ENCODE results near the gene CNOT6.
A peak's percentile ranks its signal among the peaks of the same experiment; 100 is the strongest.

Gene CNOT6

GRCh38 chr5:180495991-180496741 lies 2.0 kb downstream of the CNOT6 start:
- TF ChIP-seq GATA3 (IDR thresholded peaks at IDR 0.05; ENCODE audit: low read depth, low read length) (no peak), GATA2 (IDR thresholded peaks at IDR 0.05; ENCODE audit: low read depth, low read length) (no peak)

DNA sequence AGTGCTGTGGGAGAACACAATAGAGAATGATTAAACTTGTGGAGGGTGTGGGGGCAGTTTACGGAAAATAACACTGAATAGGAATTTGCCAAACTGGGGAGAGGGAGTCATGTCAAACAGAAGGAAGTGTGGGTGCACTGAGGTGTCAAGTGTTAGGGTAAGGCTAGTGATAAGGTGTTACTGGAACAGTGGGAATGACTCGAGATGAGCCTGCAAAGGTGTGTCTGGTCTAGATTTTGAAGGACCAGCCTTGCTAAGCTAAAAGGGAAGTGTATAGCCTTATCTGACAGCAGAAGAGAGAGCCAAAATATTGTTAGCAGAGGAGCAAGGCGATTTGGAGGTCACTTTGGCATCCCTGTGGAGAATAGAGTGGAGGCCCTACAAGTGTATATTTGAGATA lies 4.2 kb downstream of the CNOT6 start:
- TF ChIP-seq GATA3 (IDR thresholded peaks at IDR 0.05; ENCODE audit: low read depth, low read length) (no peak), GATA2 (IDR thresholded peaks at IDR 0.05; ENCODE audit: low read depth, low read length) (no peak)

GRCh38 chr5:180499684-180500083 lies 5.5 kb downstream of the CNOT6 start:
- no peak for TF ChIP-seq GATA3 (IDR thresholded peaks at IDR 0.05; ENCODE audit: low read depth, low read length)

- TF ChIP-seq GATA3 (IDR thresholded peaks at IDR 0.05; ENCODE audit: low read depth, low read length): no peak
- no peak for TF ChIP-seq GATA2 (IDR thresholded peaks at IDR 0.05; ENCODE audit: low read depth, low read length)
These were observed 13.5 kb downstream of the CNOT6 start for GRCh38 chr5:180507661-180508060.

DNA sequence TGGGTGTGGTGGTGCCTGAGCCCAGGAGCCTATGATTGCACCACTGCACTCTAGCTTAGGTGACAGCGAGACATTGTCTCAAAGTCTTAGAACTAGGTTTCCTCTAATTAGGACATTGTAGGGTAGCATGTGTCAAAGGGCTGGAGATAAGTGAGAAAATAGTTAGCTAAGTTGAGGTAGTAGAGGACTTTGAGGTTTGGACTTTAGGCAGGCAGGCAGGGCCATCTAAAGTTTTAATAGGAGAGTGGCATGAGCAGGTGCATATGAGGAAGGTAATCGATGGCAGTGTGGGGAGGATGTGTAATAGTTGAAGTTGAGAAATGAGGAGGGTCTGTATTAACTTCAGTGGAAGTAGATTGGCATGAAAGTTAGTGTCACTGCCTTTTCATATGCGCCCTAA lies 21.1 kb downstream of the CNOT6 start:
- TF ChIP-seq GATA2 (IDR thresholded peaks at IDR 0.05; ENCODE audit: low read depth, low read length) (no peak), GATA3 (IDR thresholded peaks at IDR 0.05; ENCODE audit: low read depth, low read length) (no peak)

- TF ChIP-seq GATA3 (IDR thresholded peaks at IDR 0.05; ENCODE audit: low read depth, low read length): no peak
- TF ChIP-seq GATA2 (IDR thresholded peaks at IDR 0.05; ENCODE audit: low read depth, low read length): no peak
These were observed 22.3 kb downstream of the CNOT6 start for GRCh38 chr5:180516440-180516839.

- TF ChIP-seq GATA3 (IDR thresholded peaks at IDR 0.05; ENCODE audit: low read depth, low read length) (no peak), GATA2 (IDR thresholded peaks at IDR 0.05; ENCODE audit: low read depth, low read length) (no peak)
These were observed 24.9 kb downstream of the CNOT6 start for GRCh38 chr5:180519098-180519497.

GRCh38 chr5:180521101-180521500 lies 26.9 kb downstream of the CNOT6 start:
- no peak for TF ChIP-seq GATA2 (IDR thresholded peaks at IDR 0.05; ENCODE audit: low read depth, low read length)

DNA sequence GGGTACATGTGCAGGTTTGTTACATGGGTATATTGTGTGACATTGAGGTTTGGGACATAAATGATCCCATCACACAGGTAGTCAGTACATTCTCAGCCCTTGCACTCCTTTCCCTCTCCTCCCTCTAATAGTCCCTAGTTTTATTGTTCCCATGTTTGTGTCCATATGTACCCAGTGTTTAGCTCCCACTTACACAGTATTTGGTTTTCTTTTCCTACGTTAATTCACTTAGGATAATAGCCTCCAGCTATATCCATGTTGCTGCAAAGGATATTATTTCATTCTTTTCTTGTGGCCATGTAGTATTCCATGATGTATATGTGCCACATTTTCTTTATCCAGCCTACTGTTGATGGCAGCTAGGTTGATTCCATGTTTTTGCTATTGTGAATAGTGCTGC lies 27.4 kb downstream of the CNOT6 start:
- TF ChIP-seq GATA2 (IDR thresholded peaks at IDR 0.05; ENCODE audit: low read depth, low read length) (no peak), GATA3 (IDR thresholded peaks at IDR 0.05; ENCODE audit: low read depth, low read length) (no peak)

GRCh38 chr5:180522330-180522729 lies 28.2 kb downstream of the CNOT6 start:
- TF ChIP-seq GATA2 (IDR thresholded peaks at IDR 0.05; ENCODE audit: low read depth, low read length) (peak; percentile 33; the same call in 1 of the 2 replicates), GATA3 (IDR thresholded peaks at IDR 0.05; ENCODE audit: low read depth, low read length) (no peak)

GRCh38 chr5:180523629-180524466 lies 29.7 kb downstream of the CNOT6 start:
- TF ChIP-seq GATA2 (IDR thresholded peaks at IDR 0.05; ENCODE audit: low read depth, low read length) (no peak), GATA3 (IDR thresholded peaks at IDR 0.05; ENCODE audit: low read depth, low read length) (no peak)

- no peak for TF ChIP-seq GATA2 (IDR thresholded peaks at IDR 0.05; ENCODE audit: low read depth, low read length)
- TF ChIP-seq GATA3 (IDR thresholded peaks at IDR 0.05; ENCODE audit: low read depth, low read length): no peak
These were observed 31.2 kb downstream of the CNOT6 start for GRCh38 chr5:180525399-180525798.

GRCh38 chr5:180526269-180526668 lies 32.1 kb downstream of the CNOT6 start:
- TF ChIP-seq GATA3 (IDR thresholded peaks at IDR 0.05; ENCODE audit: low read depth, low read length) (no peak), GATA2 (IDR thresholded peaks at IDR 0.05; ENCODE audit: low read depth, low read length) (no peak)

- TF ChIP-seq GATA3 (IDR thresholded peaks at IDR 0.05; ENCODE audit: low read depth, low read length) (no peak), GATA2 (IDR thresholded peaks at IDR 0.05; ENCODE audit: low read depth, low read length) (no peak)
These were observed 33.5 kb downstream of the CNOT6 start for GRCh38 chr5:180527659-180528058.

DNA sequence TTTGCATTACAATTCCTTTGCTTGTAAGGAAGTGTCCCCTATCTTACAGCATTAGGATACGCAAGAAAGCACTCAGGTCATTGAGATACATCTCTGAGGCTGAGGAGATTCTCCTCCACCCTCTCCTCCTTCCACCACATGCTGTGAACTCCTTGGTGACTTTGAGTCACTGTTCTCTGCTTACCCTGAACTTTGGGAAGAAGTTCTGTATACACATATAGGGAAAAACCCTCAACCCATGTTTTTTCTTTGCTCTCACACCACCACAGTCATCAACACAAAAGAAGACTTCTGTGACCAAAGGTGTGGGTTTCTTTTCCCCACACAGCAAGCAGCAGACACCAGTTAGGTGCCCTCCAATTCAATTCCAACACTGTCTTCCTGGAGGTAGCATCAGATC lies 38.1 kb downstream of the CNOT6 start:
- TF ChIP-seq GATA3 (IDR thresholded peaks at IDR 0.05; ENCODE audit: low read depth, low read length) (no peak), GATA2 (IDR thresholded peaks at IDR 0.05; ENCODE audit: low read depth, low read length) (no peak)

Data from SH-SY5Y (cell line).